ENCODE measurements around the gene CD2BP2. TPM values are rescaled to one million over a fixed set of nuclear protein-coding genes. Genes with fewer than 3 reads are reported as not detected.
"Not testable (repeated sequence)": the region's sequence is repeated elsewhere in the genome, so short reads cannot be mapped to it uniquely, and the experiment has no call there.

The CD2BP2 gene
- total and polyA plus RNA-seq, 8 donors = 24.8 to 36.5 (median 30.7) TPM

DNA sequence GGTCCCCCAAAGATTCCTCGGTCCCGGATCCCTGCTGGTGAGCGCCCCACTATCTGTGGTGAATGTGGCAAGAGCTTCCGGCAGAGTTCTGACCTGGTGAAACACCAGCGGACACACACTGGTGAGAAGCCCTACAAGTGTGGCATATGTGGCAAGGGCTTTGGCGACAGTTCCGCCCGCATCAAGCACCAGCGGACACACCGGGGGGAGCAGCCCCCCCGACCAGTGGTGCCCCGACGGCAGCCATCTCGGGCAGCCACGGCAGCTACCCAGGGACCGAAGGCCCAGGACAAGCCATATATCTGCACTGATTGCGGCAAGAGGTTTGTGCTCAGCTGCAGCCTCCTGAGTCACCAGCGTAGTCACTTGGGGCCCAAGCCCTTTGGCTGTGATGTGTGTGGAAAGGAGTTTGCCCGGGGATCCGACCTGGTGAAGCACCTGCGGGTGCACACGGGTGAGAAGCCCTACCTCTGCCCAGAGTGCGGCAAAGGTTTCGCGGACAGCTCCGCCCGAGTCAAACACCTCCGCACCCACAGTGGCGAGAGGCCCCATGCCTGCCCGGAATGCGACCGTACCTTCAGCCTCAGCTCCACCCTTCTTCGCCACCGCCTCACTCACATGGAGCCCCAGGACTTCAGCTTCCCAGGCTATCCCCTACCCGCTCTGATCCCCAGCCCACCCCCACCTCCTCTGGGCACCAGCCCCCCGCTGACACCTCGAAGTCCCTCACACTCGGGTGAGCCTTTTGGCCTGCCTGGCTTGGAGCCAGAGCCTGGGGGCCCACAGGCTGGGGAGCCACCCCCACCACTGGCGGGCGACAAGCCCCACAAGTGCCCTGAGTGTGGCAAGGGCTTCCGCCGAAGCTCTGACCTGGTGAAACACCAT, 42.9 kb upstream of the CD2BP2 start:
- no peak for FAIRE-seq
- Histone ChIP-seq H3K27ac (no peak overlapping the region), H3K36me3 (peaks cover 0 to 9% (median 0%) of the 10 kb centered on the region in 3 donors), H3K9me3 (no peaks in the 10 kb centered on the region), H3K4me1 (peaks cover 0 to 8% (median 6%) of the 10 kb centered on the region in 3 donors), H3K27me3 (no peaks in the 10 kb centered on the region), H3K4me3 (no peak overlapping the region)
- DNase-seq = peak in 2 of 6 donors; percentile 24 to 80
- TF ChIP-seq, protein P1, sequence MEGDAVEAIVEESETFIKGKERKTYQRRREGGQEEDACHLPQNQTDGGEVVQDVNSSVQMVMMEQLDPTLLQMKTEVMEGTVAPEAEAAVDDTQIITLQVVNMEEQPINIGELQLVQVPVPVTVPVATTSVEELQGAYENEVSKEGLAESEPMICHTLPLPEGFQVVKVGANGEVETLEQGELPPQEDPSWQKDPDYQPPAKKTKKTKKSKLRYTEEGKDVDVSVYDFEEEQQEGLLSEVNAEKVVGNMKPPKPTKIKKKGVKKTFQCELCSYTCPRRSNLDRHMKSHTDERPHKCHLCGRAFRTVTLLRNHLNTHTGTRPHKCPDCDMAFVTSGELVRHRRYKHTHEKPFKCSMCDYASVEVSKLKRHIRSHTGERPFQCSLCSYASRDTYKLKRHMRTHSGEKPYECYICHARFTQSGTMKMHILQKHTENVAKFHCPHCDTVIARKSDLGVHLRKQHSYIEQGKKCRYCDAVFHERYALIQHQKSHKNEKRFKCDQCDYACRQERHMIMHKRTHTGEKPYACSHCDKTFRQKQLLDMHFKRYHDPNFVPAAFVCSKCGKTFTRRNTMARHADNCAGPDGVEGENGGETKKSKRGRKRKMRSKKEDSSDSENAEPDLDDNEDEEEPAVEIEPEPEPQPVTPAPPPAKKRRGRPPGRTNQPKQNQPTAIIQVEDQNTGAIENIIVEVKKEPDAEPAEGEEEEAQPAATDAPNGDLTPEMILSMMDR (IDR thresholded peaks at IDR 0.05) = no peak
- no peak for ATAC-seq
- WGBS, 2 donors = 91 to 93% methylated on average over 42 of the region's 42 CpGs
- intact Hi-C loops (cut with DNase I) = no loop called here

DNA sequence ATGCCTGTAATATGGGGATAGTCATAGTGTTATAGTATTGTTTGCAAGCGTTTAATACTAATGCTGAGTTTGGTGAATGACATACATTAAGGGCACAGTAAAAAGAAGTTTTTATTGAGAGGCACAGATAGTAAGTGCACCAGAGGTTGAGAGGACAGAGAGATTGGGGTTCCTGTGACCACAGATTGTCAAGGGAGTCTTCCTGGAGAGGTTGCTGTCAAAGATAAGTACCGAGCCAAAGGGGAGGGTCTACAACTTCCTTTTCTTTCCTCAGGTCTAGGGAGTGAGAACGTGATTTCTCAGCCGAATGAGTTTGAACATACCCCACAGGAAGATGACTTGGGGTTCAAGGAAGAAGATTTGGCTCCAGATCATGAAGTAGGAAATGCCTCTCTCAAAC, 41.9 kb upstream of the CD2BP2 start:
- intact Hi-C loops (cut with DNase I) = no loop called here
- Histone ChIP-seq H3K4me3 (no peak overlapping the region), H3K27me3 (no peaks in the 10 kb centered on the region), H3K9me3 (no peaks in the 10 kb centered on the region), H3K4me1 (peaks cover 0 to 8% (median 6%) of the 10 kb centered on the region in 3 donors), H3K36me3 (peaks cover 0 to 9% (median 0%) of the 10 kb centered on the region in 3 donors), H3K27ac (no peak overlapping the region)
- DNase-seq (no peak), ATAC-seq (no peak), FAIRE-seq (no peak)
- TF ChIP-seq, protein P1 (IDR thresholded peaks at IDR 0.05) = no peak
- WGBS, 2 donors = 75 to 85% methylated on average over 4 of the region's 4 CpGs

DNA sequence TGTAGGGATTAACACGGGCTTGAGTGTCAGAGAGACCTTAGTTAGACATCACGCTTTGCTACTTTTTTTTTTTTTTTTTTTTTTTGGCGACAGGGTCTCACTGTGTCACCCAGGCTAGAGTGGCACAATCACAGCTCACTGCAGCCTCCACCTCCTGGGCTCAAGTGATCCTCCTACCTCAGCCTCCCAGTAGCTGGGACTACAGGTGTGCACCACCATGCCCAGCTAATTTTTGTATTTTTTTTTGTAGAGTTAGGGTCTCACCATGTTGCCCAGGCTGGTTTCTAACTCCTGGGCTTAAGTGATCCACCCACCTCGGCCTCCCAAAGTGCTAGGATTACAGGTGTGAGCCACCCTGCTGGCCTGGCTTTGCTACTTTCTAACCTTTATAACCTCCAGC, 41.5 kb upstream of the CD2BP2 start:
- H3K36me3 ChIP-seq; H3K4me3 ChIP-seq; H3K9me3 ChIP-seq; H3K27me3 ChIP-seq; DNase-seq; H3K4me1 ChIP-seq; ATAC-seq; intact Hi-C loops (cut with DNase I); FAIRE-seq: not testable (repeated sequence)
- peak overlapping the region in 1 of 4 donors; percentile 62 for H3K27ac ChIP-seq
- 54 to 60% methylated on average over 3 to 4 of the region's 4 CpGs for WGBS, 2 donors

DNA sequence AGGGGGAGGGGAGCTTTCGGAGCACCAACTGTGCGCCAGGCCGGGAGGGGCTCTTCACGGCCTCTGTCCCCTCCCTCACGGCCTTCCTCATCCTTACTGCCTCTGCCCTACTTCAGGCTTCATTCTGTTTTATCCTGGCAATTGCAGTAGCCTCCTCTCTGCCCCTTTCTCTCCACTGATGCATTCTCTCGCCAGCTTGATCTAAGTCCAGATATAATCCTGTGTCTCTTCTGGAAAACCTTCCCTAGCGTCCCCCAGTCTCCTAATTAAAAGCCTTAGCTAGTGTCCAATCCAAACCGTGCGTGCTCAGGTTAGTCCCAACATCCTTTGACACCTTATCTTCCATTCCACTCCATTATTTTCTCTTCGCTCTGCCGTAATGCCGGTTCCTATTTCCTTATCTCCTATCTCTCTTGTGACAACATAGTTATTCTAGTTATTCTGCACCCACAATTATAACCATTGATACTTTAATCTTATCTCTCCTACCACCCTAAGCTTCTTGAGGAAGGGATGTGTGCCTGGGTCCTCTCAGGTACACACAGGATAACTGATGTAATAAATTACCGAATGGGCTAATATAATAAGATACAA, 41.0 kb upstream of the CD2BP2 start:
- no peak for DNase-seq
- no peaks in the 10 kb centered on the region for H3K9me3 ChIP-seq

More for the DNA sequence above, 41.0 kb upstream of the CD2BP2 start:
- ATAC-seq (no peak), FAIRE-seq (no peak)
- TF ChIP-seq, protein P1 (IDR thresholded peaks at IDR 0.05) = no peak
- Histone ChIP-seq H3K36me3 (peaks cover 0 to 9% (median 0%) of the 10 kb centered on the region in 3 donors), H3K27me3 (no peaks in the 10 kb centered on the region), H3K4me1 (peaks cover 0 to 8% (median 6%) of the 10 kb centered on the region in 3 donors), H3K4me3 (peak overlapping the region; percentile 59 to 89 (median 76)), H3K27ac (peak overlapping the region; percentile 42 to 68 (median 54))
- 2 to 4% methylated on average over 13 of the region's 13 CpGs for WGBS, 2 donors
- intact Hi-C loops (cut with DNase I) = no loop called here
